CD8-positive, alpha-beta memory T cell (primary cell): ENCODE data around the gene EYA2. TPM values are rescaled to one million over a fixed set of nuclear protein-coding genes. Genes with fewer than 3 reads are reported as not detected.

Experiments
- CTCF ChIA-PET: fragments of 350-600 bp; sonication (Branson Sonifier 250); formaldehyde crosslinking; loops from one replicate; lab custom pipeline; 2021; ENCODE audit warnings: antibody characterized with exemption; lab: Charles Lee
- POLR2A ChIA-PET: fragments of 350-600 bp; sonication (Branson Sonifier 250); formaldehyde crosslinking; loops from one replicate; lab custom pipeline; 2021; ENCODE audit warnings: antibody characterized with exemption; lab: Charles Lee
- DNase-seq, 5 donors: peaks; one replicate each; pipeline versions ENCODE4 v3.0.0 to v3.0.0-alpha.2; 2020 to 2022; ENCODE audit warnings: mixed read lengths in 1 of 5
- H3K27ac ChIP-seq: one replicate; pipeline ENCODE4 v1.7.0; 2013; ENCODE audit warnings: low read depth, mild to moderate bottlenecking, low read length, moderate library complexity
- H3K27me3 ChIP-seq: 2 replicates; pipeline ENCODE4 v1.7.0; 2013; ENCODE audit warnings: low read length, mild to moderate bottlenecking; ENCODE audit not compliant: insufficient read depth, poor library complexity, severe bottlenecking
- H3K36me3 ChIP-seq: 2 replicates; pipeline ENCODE4 v1.7.0; 2013; ENCODE audit warnings: mild to moderate bottlenecking, low read length, moderate library complexity; ENCODE audit not compliant: insufficient read depth
- H3K4me1 ChIP-seq: 2 replicates; pipeline ENCODE4 v1.7.0; 2013; ENCODE audit warnings: mild to moderate bottlenecking, low read length, moderate library complexity; ENCODE audit not compliant: insufficient read depth
- H3K4me3 ChIP-seq: 2 replicates; pipeline ENCODE4 v1.7.0; 2013; ENCODE audit warnings: mild to moderate bottlenecking, low read length
- H3K9me3 ChIP-seq: 2 replicates; pipeline ENCODE4 v1.7.0; 2013; ENCODE audit warnings: mild to moderate bottlenecking, low read length
- H3K27ac Mint-ChIP-seq, 8 donors: one replicate each; pipeline ENCODE4 v1.8.0; 2020 to 2021; ENCODE audit warnings: mixed read lengths in 8 of 8, mild to moderate bottlenecking in 6 of 8, inconsistent platforms in 3 of 8, moderate library complexity in 3 of 8
- H3K27me3 Mint-ChIP-seq, 2 donors: one replicate each; pipeline ENCODE4 v1.8.0; 2020 to 2021; ENCODE audit warnings: mixed read lengths in 2 of 2, mild to moderate bottlenecking in 1 of 2, moderate library complexity in 1 of 2
- H3K36me3 Mint-ChIP-seq, 3 donors: one replicate each; pipeline ENCODE4 v1.8.0; 2020 to 2021; ENCODE audit warnings: mixed read lengths in 3 of 3, inconsistent platforms in 1 of 3, mild to moderate bottlenecking in 1 of 3
- H3K4me1 Mint-ChIP-seq, 3 donors: one replicate each; pipeline ENCODE4 v1.8.0; 2020 to 2021; ENCODE audit warnings: mixed read lengths in 3 of 3, inconsistent platforms in 1 of 3, mild to moderate bottlenecking in 1 of 3
- H3K4me3 Mint-ChIP-seq, 7 donors: one replicate each; pipeline ENCODE4 v1.8.0; 2020 to 2021; ENCODE audit warnings: mixed read lengths in 7 of 7, mild to moderate bottlenecking in 6 of 7, moderate library complexity in 4 of 7, inconsistent platforms in 2 of 7
- H3K9me3 Mint-ChIP-seq, 5 donors: one replicate each; pipeline ENCODE4 v1.8.0; 2020 to 2022; ENCODE audit warnings: mixed read lengths in 5 of 5, mild to moderate bottlenecking in 3 of 5, moderate library complexity in 2 of 5, inconsistent platforms in 1 of 5
- polyA plus RNA-seq: library from polyadenylated mRNA; unstranded; fragments of 300-500 nt; fragmentation: Illumina TruSeq; gene quantifications from one replicate; pipeline ENCODE4 v1.2.3, GENCODE V29; 2021
- total RNA-seq, 2 experiments: library from RNA; stranded (reverse); gene quantifications; one replicate each; pipeline ENCODE4 v1.2.3, GENCODE V29; 2021

Gene EYA2
- total and polyA plus RNA-seq, 3 experiments from 2014 or later = not detected

DNA sequence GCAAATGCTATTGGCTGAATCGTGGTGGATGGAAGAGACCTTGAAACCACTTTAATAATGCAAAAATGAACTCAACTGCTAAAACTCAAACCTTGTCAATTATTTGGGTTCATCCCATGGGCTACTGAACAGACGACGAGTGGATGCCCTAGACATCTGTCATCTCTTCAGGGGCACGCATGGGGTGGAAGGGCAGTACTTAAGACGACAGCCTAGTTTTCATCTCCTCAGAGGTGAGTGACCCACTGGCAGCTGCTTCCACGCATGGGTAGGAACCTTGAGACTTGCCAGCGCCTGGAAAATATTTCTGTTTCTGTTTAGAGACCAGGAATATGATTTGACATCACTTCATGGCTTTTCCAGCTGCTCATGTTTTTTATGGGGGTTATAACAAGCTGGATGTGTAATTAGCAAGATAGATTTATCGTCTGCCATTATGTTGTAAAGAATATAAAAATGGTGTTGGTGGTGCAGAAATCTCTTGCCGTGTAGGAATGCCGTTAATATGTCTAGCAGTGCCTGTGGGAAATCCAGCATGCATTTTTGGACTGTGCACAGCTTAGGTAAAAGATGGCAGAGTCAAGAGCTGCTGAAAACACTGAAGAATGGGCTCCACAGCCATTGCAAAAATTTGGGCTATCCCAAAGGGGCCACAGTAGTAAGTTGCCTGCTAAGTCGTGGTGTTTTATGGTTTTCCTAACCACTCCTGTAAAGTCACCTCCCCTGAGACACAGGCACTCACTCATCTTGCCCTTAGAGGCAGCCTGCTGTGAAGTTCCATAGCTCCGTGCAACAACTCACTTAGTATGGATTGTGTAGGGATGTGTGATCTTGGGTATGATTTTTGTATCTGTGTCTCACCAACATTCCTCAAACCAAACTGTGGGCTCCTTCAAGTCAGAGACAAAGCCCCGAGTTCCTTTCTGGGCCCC lies 203.3 kb downstream of the EYA2 start:
- H3K9me3 ChIP-seq = no peaks in the 10 kb centered on the region
- Mint-ChIP-seq H3K9me3 (peaks cover under 1 to 25% (median 8%) of the 10 kb centered on the region in 5 donors), H3K4me1 (no peaks in the 10 kb centered on the region), H3K27ac (no peak overlapping the region), H3K36me3 (no peaks in the 10 kb centered on the region), H3K4me3 (no peak overlapping the region), H3K27me3 (peaks cover 14 to 29% of the 10 kb centered on the region in 2 donors)
- DNase-seq = no peak
- H3K27me3 ChIP-seq = no peaks in the 10 kb centered on the region
- ChIA-PET CTCF (interaction anchor here (0.9 kb wide), 1 partner anchor 8 kb away, joined by 3 read pairs; no protein-coding TSS in a partner anchor), POLR2A (no interaction called here)
- H3K27ac ChIP-seq = no peak overlapping the region
- no peak overlapping the region for H3K4me3 ChIP-seq
- H3K4me1 ChIP-seq = no peaks in the 10 kb centered on the region
- H3K36me3 ChIP-seq = no peaks in the 10 kb centered on the region

DNA sequence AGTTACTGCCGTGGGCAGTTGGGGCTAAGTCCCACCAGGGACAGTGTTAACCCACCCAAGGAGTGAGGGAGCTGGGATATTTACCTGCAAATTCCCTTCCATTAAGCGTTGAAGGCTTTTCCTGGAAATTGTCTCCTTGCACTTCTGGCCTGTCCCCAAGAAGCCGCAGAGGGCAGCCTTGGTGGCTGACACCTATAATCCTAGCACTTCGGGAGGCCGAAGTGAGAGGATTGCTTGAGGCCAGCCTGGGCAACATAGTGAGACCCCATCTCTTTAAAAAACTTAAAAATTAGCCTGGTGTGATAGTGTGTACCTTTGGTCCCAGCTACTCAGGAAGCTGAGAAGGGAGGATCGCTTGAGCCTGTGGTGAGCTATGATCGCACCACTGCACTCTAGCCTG lies 204.4 kb downstream of the EYA2 start:
- Mint-ChIP-seq H3K36me3 (no peaks in the 10 kb centered on the region), H3K9me3 (peaks cover 2 to 30% (median 8%) of the 10 kb centered on the region in 5 donors), H3K27ac (no peak overlapping the region), H3K27me3 (peaks cover 14 to 31% of the 10 kb centered on the region in 2 donors), H3K4me1 (no peaks in the 10 kb centered on the region), H3K4me3 (no peak overlapping the region)
- no peaks in the 10 kb centered on the region for H3K4me1 ChIP-seq
- no peaks in the 10 kb centered on the region for H3K9me3 ChIP-seq
- no peak for DNase-seq
- H3K27ac ChIP-seq = no peak overlapping the region
- no peaks in the 10 kb centered on the region for H3K36me3 ChIP-seq
- POLR2A ChIA-PET = no interaction called here
- CTCF ChIA-PET = interaction anchor here (0.9 kb wide), 1 partner anchor 9 kb away, joined by 3 read pairs; no protein-coding TSS in a partner anchor
- no peak overlapping the region for H3K4me3 ChIP-seq
- no peaks in the 10 kb centered on the region for H3K27me3 ChIP-seq

DNA sequence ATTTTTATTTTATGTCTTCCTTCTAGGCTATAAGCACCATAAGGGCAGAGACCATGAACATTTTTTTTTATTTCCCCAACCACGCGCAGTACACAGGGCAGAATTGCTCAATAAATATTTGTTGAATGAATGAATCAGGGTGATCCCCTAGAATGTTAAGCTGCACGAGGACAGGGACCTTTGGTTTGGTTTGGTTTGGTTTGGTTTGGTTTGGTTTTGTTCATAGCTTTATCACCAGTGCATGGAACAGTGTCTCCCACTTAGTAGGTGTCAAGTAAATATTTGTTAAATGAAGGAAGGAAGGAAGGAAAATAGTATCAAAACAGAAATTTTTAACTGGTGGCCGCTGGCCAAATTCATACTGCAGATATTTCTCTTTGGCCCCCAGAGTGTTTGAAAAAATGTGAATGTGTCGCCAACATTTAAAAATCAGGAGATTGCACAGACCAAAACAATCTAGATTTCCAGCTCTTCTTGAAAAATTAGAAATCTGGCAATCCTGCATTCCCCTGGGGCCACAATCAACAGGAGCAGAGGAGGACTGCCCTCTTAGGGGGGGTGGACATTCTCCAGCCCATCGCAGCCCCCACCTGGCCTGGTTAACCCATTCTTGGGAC lies 205.3 kb downstream of the EYA2 start:
- no peak for DNase-seq
- no peak overlapping the region for H3K4me3 Mint-ChIP-seq
- no peaks in the 10 kb centered on the region for H3K4me1 Mint-ChIP-seq
- Histone ChIP-seq H3K27ac (no peak overlapping the region), H3K4me3 (no peak overlapping the region), H3K27me3 (no peaks in the 10 kb centered on the region), H3K9me3 (no peaks in the 10 kb centered on the region), H3K36me3 (no peaks in the 10 kb centered on the region), H3K4me1 (no peaks in the 10 kb centered on the region)
- CTCF ChIA-PET = interaction anchor here (0.6 kb wide), 1 partner anchor 89 kb away, joined by 3 read pairs; no protein-coding TSS in a partner anchor
- no peak overlapping the region for H3K27ac Mint-ChIP-seq
- H3K27me3 Mint-ChIP-seq = peaks cover 14 to 34% of the 10 kb centered on the region in 2 donors
- POLR2A ChIA-PET = no interaction called here
- no peaks in the 10 kb centered on the region for H3K36me3 Mint-ChIP-seq
- H3K9me3 Mint-ChIP-seq = peaks cover 2 to 30% (median 7%) of the 10 kb centered on the region in 5 donors

DNA sequence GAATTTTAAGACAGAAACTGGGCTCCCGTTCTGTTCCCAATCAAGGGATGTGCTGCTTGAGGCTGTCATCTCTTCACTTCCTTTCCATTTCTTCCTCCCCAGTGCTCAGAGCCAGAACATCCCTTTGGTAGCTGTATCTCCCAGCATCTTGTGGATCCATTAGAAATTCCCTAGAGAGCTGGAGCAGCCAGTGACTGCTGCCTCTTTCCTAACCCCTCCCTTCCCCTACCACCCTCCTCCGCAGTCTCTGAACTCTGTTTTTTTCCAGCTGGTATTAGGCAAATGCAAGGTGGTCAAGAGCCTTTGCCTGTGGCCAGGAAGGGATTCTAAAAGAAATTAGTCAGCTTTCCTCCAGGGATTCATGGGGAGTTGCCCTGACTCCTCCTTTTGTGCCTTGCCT lies 208.0 kb downstream of the EYA2 start:
- H3K4me1 ChIP-seq = no peaks in the 10 kb centered on the region
- H3K36me3 ChIP-seq = no peaks in the 10 kb centered on the region
- Mint-ChIP-seq H3K36me3 (no peaks in the 10 kb centered on the region), H3K27me3 (peaks cover 29 to 52% of the 10 kb centered on the region in 2 donors), H3K4me1 (no peaks in the 10 kb centered on the region), H3K4me3 (no peak overlapping the region), H3K27ac (no peak overlapping the region), H3K9me3 (peaks cover 2 to 14% (median 7%) of the 10 kb centered on the region in 5 donors)
- no peaks in the 10 kb centered on the region for H3K27me3 ChIP-seq
- H3K9me3 ChIP-seq = no peaks in the 10 kb centered on the region
- no peak overlapping the region for H3K4me3 ChIP-seq
- DNase-seq = no peak
- ChIA-PET CTCF (no interaction called here), POLR2A (no interaction called here)
- no peak overlapping the region for H3K27ac ChIP-seq

DNA sequence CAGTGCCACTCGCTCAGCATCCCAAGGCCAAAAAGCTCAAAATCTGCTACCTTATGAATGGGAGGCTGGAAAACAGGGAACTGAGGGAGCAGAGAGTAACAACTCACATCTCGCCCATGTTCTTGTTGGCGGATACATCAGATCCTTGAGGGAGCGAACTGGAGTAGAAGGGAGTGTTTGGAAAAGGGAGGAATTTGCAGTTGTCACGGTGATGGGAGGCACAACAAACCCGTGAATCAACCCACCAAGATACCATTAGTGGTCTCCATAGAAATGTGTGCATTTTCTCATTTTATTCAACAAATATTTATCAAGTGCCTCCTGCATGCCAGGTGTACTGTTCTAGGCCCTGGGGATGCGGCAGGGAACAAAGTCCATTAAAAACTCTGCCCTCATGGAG lies 212.1 kb downstream of the EYA2 start:
- Mint-ChIP-seq H3K36me3 (no peaks in the 10 kb centered on the region), H3K27me3 (peaks cover 18 to 46% of the 10 kb centered on the region in 2 donors), H3K4me1 (no peaks in the 10 kb centered on the region), H3K9me3 (peaks cover 2 to 16% (median 6%) of the 10 kb centered on the region in 5 donors), H3K4me3 (no peak overlapping the region), H3K27ac (no peak overlapping the region)
- no peak overlapping the region for H3K27ac ChIP-seq
- CTCF ChIA-PET = no interaction called here
- H3K4me3 ChIP-seq = no peak overlapping the region
- POLR2A ChIA-PET = no interaction called here
- no peaks in the 10 kb centered on the region for H3K27me3 ChIP-seq
- no peaks in the 10 kb centered on the region for H3K9me3 ChIP-seq
- H3K4me1 ChIP-seq = no peaks in the 10 kb centered on the region
- DNase-seq = no peak
- no peaks in the 10 kb centered on the region for H3K36me3 ChIP-seq

DNA sequence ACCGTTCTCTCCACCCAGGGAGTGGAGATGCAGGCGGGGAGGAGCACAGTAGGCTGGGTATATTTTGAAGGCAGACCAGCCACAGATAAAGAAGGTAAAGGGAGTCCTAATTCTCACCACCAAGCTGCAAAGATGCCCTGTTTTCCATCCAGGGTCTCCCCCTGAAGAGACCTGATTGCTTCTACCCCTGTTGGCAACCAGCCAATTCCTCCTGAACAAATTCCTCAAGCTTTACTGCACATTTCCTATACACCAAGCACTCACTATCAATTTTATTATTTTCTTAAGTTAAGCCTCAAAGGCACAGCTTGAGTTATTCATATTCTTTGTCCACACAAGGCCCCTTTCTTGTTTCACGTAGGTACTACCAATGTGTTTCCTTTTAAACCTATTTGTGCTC lies 214.4 kb downstream of the EYA2 start:
- Mint-ChIP-seq H3K4me1 (no peaks in the 10 kb centered on the region), H3K4me3 (no peak overlapping the region), H3K9me3 (peaks cover 0 to 8% (median 2%) of the 10 kb centered on the region in 5 donors), H3K27ac (no peak overlapping the region), H3K36me3 (no peaks in the 10 kb centered on the region), H3K27me3 (peaks cover 20 to 32% of the 10 kb centered on the region in 2 donors)
- H3K9me3 ChIP-seq = no peaks in the 10 kb centered on the region
- no peaks in the 10 kb centered on the region for H3K4me1 ChIP-seq
- H3K27me3 ChIP-seq = no peaks in the 10 kb centered on the region
- CTCF ChIA-PET = no interaction called here
- no peak overlapping the region for H3K27ac ChIP-seq
- no peak overlapping the region for H3K4me3 ChIP-seq
- no peak for DNase-seq
- no peaks in the 10 kb centered on the region for H3K36me3 ChIP-seq
- POLR2A ChIA-PET = no interaction called here

DNA sequence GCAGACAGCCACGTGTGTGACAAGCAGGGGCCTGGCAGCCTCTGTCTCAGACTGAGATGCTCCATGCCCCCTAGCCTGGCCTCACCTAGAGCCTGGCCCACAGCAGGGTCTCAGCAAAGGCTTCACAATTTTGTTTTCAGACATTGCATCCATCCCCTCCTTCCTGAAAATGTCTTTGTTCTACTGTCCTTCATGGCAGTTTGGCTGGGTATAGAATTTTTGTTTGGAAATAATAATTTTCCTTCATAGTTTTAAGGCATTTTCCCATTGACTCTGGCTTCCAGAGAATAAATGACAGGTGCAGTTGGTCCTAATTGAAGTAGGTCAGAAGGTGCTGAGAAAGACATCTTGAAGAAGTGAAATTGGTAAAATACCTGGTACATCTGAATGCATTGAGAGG lies 216.2 kb downstream of the EYA2 start:
- no peak for DNase-seq
- Mint-ChIP-seq H3K27me3 (peaks cover 13 to 28% of the 10 kb centered on the region in 2 donors), H3K9me3 (peaks cover 0 to 9% (median 2%) of the 10 kb centered on the region in 5 donors), H3K27ac (no peak overlapping the region), H3K4me3 (no peak overlapping the region), H3K4me1 (no peaks in the 10 kb centered on the region), H3K36me3 (no peaks in the 10 kb centered on the region)
- ChIA-PET CTCF (no interaction called here), POLR2A (no interaction called here)
- no peak overlapping the region for H3K4me3 ChIP-seq
- H3K27me3 ChIP-seq = no peaks in the 10 kb centered on the region
- no peaks in the 10 kb centered on the region for H3K9me3 ChIP-seq
- H3K36me3 ChIP-seq = no peaks in the 10 kb centered on the region
- no peaks in the 10 kb centered on the region for H3K4me1 ChIP-seq
- H3K27ac ChIP-seq = no peak overlapping the region

DNA sequence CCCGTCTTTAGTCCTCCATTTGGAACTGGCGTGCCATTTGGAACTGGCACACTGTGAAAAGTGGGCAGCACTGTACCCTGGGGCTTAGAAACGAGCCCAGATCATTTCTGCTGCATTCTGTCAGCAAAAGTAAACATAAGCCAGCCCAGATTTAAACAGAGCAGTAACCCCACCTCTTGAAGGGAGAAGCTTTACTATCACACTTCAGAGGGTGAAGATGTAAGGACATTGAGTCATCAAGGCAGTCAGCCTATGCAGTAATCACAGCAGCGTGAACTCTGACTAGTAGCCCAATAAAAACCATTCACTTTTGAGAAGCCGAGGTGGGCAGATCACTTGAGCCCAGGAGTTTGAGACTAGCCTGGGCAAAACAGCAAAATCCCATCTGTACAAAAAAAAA lies 216.9 kb downstream of the EYA2 start:
- H3K36me3 ChIP-seq = no peaks in the 10 kb centered on the region
- no peaks in the 10 kb centered on the region for H3K9me3 ChIP-seq
- peaks cover 10 to 26% of the 10 kb centered on the region in 2 donors for H3K27me3 Mint-ChIP-seq
- no peak overlapping the region for H3K27ac ChIP-seq
- POLR2A ChIA-PET = no interaction called here
- H3K4me3 Mint-ChIP-seq = no peak overlapping the region
- CTCF ChIA-PET = no interaction called here
- H3K4me3 ChIP-seq = no peak overlapping the region
- H3K9me3 Mint-ChIP-seq = peaks cover 0 to 10% (median 2%) of the 10 kb centered on the region in 5 donors
- DNase-seq = no peak
- no peaks in the 10 kb centered on the region for H3K4me1 Mint-ChIP-seq
- no peaks in the 10 kb centered on the region for H3K4me1 ChIP-seq
- no peaks in the 10 kb centered on the region for H3K36me3 Mint-ChIP-seq
- no peaks in the 10 kb centered on the region for H3K27me3 ChIP-seq
- no peak overlapping the region for H3K27ac Mint-ChIP-seq
